Measurements from ENCODE around the gene WFIKKN2. TPM values are rescaled to one million over a fixed set of nuclear protein-coding genes. Genes with fewer than 3 reads are reported as not detected.

WFIKKN2 gene
- total and polyA plus RNA-seq, 2 donors (not counting 1 experiment from before 2014, with no cell fraction given) = 0.02 to 0.33 TPM

- Histone ChIP-seq H3K4me3 (replicated peaks in 1 of 4; ENCODE audit: control extremely low read depth in 1 of 4, insufficient read depth in 1 of 4, low read depth in 3 of 4, low read length in 4 of 4) (no peak overlapping the region), H3K27ac (ENCODE audit: insufficient read depth, low read length) (no peak overlapping the region), H3K4me1 (ENCODE audit: control insufficient read depth, extremely low read depth, insufficient read depth, low read length) (no peaks in the 10 kb centered on the region), H3K79me2 (ENCODE audit: control insufficient read depth, insufficient read depth, low read length) (no peaks in the 10 kb centered on the region), H2AFZ (ENCODE audit: low read length) (no peak overlapping the region), H3K9ac (ENCODE audit: insufficient read depth, low read length) (no peak overlapping the region), H3K4me2 (ENCODE audit: extremely low read depth, insufficient read depth, low read length) (no peak overlapping the region), H4K20me1 (ENCODE audit: control insufficient read depth, extremely low read depth, insufficient read depth, low read length) (no peaks in the 10 kb centered on the region), H3K27me3 (ENCODE audit: control insufficient read depth, insufficient read depth, low read length) (peaks cover 4% of the 10 kb centered on the region), H3K36me3 (ENCODE audit: control insufficient read depth, insufficient read depth, low read length) (no peaks in the 10 kb centered on the region), H3K9me3 (ENCODE audit: control insufficient read depth, insufficient read depth, low read depth, low read length) (no peaks in the 10 kb centered on the region)
- no peak for DNase-seq (ENCODE audit: low read depth in 2 of 2)
- TF ChIP-seq CTCF (conservative IDR thresholded peaks at IDR 0.05 in 1 of 2, IDR thresholded peaks at IDR 0.05 in 1 of 2; ENCODE audit: low read depth in 1 of 2, low read length in 2 of 2) (no peak), EZH2 (IDR thresholded peaks at IDR 0.05; ENCODE audit: low read length, missing control alignments) (no peak)
These were observed 6.1 kb upstream of the WFIKKN2 start for GRCh38 chr17:50829332-50829731.

GRCh38 chr17:50830352-50830751 is 5.0 kb upstream of the WFIKKN2 start:
- Histone ChIP-seq H3K27me3 (ENCODE audit: control insufficient read depth, insufficient read depth, low read length) (peaks cover 4% of the 10 kb centered on the region), H3K79me2 (ENCODE audit: control insufficient read depth, insufficient read depth, low read length) (no peaks in the 10 kb centered on the region), H3K4me2 (ENCODE audit: extremely low read depth, insufficient read depth, low read length) (no peak overlapping the region), H4K20me1 (ENCODE audit: control insufficient read depth, extremely low read depth, insufficient read depth, low read length) (no peaks in the 10 kb centered on the region), H3K27ac (ENCODE audit: insufficient read depth, low read length) (no peak overlapping the region), H3K4me3 (replicated peaks in 1 of 4; ENCODE audit: control extremely low read depth in 1 of 4, insufficient read depth in 1 of 4, low read depth in 3 of 4, low read length in 4 of 4) (no peak overlapping the region), H3K4me1 (ENCODE audit: control insufficient read depth, extremely low read depth, insufficient read depth, low read length) (peaks cover 4% of the 10 kb centered on the region), H3K9me3 (ENCODE audit: control insufficient read depth, insufficient read depth, low read depth, low read length) (no peaks in the 10 kb centered on the region), H3K9ac (ENCODE audit: insufficient read depth, low read length) (no peak overlapping the region), H3K36me3 (ENCODE audit: control insufficient read depth, insufficient read depth, low read length) (no peaks in the 10 kb centered on the region), H2AFZ (ENCODE audit: low read length) (no peak overlapping the region)
- DNase-seq (ENCODE audit: low read depth in 2 of 2) = no peak
- TF ChIP-seq EZH2 (IDR thresholded peaks at IDR 0.05; ENCODE audit: low read length, missing control alignments) (no peak), CTCF (conservative IDR thresholded peaks at IDR 0.05 in 1 of 2, IDR thresholded peaks at IDR 0.05 in 1 of 2; ENCODE audit: low read depth in 1 of 2, low read length in 2 of 2) (no peak)

GRCh38 chr17:50830994-50831393 is 4.4 kb upstream of the WFIKKN2 start:
- Histone ChIP-seq H3K27ac (ENCODE audit: insufficient read depth, low read length) (no peak overlapping the region), H3K27me3 (ENCODE audit: control insufficient read depth, insufficient read depth, low read length) (peaks cover 4% of the 10 kb centered on the region), H4K20me1 (ENCODE audit: control insufficient read depth, extremely low read depth, insufficient read depth, low read length) (no peaks in the 10 kb centered on the region), H3K36me3 (ENCODE audit: control insufficient read depth, insufficient read depth, low read length) (no peaks in the 10 kb centered on the region), H3K4me1 (ENCODE audit: control insufficient read depth, extremely low read depth, insufficient read depth, low read length) (peaks cover 4% of the 10 kb centered on the region), H3K79me2 (ENCODE audit: control insufficient read depth, insufficient read depth, low read length) (no peaks in the 10 kb centered on the region), H3K9me3 (ENCODE audit: control insufficient read depth, insufficient read depth, low read depth, low read length) (no peaks in the 10 kb centered on the region), H2AFZ (ENCODE audit: low read length) (no peak overlapping the region), H3K9ac (ENCODE audit: insufficient read depth, low read length) (no peak overlapping the region), H3K4me2 (ENCODE audit: extremely low read depth, insufficient read depth, low read length) (no peak overlapping the region), H3K4me3 (replicated peaks in 1 of 4; ENCODE audit: control extremely low read depth in 1 of 4, insufficient read depth in 1 of 4, low read depth in 3 of 4, low read length in 4 of 4) (no peak overlapping the region)
- TF ChIP-seq EZH2 (IDR thresholded peaks at IDR 0.05; ENCODE audit: low read length, missing control alignments) (no peak), CTCF (conservative IDR thresholded peaks at IDR 0.05 in 1 of 2, IDR thresholded peaks at IDR 0.05 in 1 of 2; ENCODE audit: low read depth in 1 of 2, low read length in 2 of 2) (no peak)
- DNase-seq (ENCODE audit: low read depth in 2 of 2) = no peak
